ENCODE data around the gene IFIT5.
"Not testable (repeated sequence)": the region's sequence is repeated elsewhere in the genome, so short reads cannot be mapped to it uniquely, and the experiment has no call there.

The IFIT5 gene

DNA sequence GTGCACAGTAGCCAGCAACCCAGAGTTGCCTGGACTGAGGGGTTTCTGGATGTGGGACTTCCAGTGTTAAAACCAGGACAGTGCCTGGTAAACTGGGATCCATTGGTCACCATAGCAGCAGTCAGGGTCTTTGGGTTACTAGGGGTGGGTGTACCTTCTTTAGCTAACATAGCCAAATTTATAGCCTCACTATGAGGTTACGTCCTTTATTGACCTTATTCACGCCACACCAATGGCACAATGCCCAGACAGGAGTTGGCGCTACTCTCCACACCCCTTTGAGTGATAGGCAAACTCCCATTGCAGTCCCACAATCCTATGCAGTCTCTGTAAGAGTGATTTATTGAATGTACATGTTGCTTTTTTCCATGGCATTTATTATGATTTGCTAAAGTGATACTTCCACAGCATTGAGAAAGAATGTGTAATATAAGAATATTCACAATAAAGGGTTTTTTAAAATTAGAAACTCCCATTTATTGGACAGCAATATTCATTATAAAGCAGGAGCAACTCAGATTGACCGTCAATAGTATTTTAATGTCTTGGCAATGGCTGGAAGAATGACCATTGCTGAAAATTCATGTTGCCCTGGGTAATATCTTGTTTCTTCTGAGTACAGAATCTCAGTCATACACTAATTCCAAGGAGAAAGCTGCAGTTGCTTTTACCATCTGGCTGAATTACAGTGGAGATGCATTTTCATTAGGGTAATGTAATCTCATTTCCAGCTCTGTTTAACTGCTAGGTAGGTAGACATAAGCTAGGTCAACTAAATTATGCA lies 26.1 kb downstream of the IFIT5 start:
- DNase-seq: no peak

- DNase-seq: no peak
These were observed 27.9 kb downstream of the IFIT5 start for GRCh38 chr10:89442289-89442688.

DNA sequence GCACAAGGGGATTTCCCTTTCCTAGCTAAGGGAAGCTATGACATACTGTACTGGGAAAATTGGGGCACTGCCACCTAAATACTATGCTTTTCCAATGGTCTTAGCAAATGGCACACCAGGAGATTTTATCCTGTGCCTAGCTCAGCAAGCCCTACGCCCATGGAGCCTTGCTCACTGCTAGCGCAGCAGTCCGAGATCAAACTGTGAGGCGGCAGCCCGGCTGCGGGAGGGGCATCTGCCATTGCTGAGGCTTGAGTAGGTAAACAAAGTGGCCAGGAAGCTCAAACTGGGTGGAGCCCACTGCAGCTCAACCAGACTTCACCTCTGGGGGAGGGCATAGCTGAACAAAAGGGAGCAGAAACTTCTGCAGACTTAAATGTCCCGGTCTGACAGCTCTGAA lies 30.5 kb downstream of the IFIT5 start:
- DNase-seq: not testable (repeated sequence)

DNA sequence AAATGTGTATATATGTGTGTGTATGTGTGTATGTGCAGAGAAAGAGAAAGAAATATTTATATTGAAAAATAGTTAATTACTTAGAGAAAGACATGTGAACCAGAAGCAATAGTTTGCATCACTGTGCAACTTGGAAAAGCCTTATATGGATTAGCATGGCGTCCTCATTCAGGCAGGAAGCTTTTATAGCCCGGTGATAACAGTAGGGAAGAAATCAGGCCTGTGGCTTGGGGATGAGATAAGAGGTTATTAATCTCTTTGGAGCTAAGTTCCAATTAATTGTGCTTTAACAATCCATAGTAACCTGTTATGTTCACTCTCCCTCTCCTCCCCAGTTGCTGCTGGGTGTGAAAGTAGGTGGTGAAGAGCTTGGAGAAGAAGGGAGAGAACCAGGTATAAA lies 36.5 kb downstream of the IFIT5 start:
- DNase-seq: no peak

DNA sequence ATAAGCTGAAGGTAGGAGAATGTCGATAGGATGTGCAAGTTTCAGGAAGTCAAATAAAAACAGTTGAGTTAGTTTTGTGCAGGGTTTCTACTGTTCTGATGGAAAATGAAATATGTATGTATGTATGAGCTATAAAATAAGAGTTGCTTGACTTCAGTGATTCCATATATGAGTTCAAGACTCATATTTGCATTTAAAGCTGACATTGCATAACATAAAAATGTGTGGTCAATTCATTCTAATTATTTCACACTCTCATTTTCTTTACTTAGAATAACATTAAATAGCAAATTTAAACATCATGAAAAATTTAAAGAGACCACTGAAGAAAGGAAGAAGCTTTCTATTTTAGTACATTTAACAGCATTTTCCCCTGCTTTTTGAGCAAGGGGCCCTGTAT lies 37.8 kb downstream of the IFIT5 start:
- no peak for DNase-seq

DNA sequence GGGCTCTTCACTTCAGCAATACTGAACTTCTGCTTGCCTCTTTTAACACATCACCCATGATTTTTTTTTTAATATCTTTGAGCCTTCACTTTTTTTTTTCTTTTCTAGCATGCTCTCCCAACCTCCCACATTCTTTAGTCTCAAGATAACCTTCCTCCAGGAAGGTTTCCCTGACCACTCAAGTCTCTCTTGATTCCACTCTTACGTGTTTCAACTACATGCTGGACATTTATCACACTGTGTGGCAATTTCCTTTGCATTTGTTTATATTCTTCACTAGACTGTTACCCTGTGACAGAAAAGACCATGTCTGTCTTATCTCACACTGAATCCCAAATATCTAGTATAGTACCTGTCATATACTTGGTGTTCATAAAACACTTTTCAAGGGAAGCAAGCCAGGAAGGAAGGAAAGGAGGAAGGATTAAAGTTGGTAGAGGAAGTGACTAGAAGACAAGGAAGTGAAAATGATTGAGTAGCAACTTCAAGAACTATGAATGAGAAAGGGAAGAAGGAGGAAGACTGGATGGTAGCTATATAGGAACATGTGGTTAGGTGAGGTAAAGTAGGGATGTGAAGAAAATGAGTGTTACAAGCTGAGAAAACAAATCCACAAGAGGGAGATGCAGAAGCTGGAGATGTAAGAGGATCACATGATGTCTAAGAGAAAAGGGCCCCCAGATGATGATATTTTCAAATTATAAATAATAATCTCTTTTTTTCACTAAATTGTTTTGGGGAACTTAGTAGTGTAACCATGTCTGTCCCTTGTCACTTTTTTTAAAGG lies 40.4 kb downstream of the IFIT5 start:
- no peak for DNase-seq

GRCh38 chr10:89458291-89458690 lies 43.9 kb downstream of the IFIT5 start:
- DNase-seq: no peak

- DNase-seq: no peak
These were observed 44.4 kb downstream of the IFIT5 start for GRCh38 chr10:89458784-89459183.

DNA sequence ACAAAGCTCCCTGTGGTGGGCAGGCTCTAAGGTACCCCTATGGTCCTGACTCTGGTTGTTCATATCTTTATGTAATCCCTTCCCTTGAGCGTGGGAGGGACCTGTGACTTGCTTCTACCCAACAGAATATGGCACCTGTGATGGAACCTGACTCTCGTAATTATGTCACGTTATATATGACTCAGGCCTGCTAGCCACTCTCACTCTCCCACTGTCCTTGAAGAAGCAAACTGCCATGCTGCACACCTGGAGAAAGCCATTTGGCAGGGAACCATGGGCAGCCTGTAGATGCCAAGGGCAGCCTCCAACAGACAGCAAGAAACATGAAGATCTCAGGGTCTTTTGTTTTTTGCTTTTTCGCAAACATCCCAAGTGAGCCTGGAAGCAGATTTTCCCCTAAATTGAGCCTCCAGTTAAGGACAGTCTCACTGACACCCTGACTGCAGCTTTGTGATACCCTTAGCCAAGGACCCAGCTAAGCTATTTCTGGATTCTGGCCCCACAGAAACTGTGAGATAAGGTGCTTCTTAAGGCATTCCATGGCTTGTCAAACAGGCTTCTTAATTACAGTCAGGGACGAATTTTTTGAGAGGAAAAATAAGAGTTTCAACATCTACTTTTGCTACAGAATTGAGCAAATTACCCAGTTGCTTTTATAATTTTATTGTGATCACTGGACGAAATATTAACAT lies 49.6 kb downstream of the IFIT5 start:
- DNase-seq: no peak

GRCh38 chr10:89465196-89465595 lies 50.8 kb downstream of the IFIT5 start:
- DNase-seq: no peak

- DNase-seq: no peak
These were observed 52.2 kb downstream of the IFIT5 start for GRCh38 chr10:89466599-89467035.

DNA sequence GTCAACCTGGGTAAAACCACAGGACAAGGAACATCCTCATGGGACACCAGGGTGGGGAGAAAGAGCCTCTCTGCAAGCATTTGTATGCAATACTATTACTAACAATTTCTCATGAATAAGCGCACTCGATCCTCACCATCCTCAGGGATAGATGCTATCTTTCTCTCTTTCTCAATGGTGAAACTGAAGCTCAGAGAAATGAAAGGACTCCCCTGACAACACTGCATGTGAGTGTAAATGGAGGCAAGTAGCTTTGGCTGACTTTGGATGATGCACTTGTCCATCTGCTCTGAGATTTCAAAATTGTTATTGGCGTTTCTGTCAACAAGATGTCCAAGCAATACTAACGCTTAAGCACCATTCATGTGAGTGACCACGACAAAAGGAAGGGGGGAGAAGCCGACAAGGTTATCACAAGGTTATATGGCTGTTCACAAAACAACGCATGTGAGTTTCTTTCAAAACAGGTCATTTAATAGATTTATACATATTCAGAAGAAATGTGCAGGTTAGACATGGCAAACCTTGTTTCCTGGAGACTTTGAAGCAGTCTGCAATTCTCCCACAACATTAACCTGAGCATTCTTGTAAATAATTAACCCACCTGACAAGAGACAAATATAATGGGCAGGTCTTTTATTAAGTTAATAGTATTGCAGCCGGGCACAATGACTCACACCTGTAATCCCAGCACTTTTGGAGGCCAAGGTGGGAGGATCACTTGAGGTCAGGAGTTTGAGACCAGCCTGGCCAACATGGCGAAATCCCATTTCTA lies 54.0 kb downstream of the IFIT5 start:
- no peak for DNase-seq

- no peak for DNase-seq
These were observed 55.1 kb downstream of the IFIT5 start for GRCh38 chr10:89469517-89469916.
